ENCODE measurements around the gene QRICH1. TPM values are rescaled to one million over a fixed set of nuclear protein-coding genes. Genes with fewer than 3 reads are reported as not detected.
A peak's percentile ranks its signal among the peaks of the same experiment; 100 is the strongest.

QRICH1 gene
- total and polyA plus RNA-seq, 12 donors, result 21.1 to 72.5 (median 57.6) TPM

GRCh38 chr3:48989796-48990635 lies 103.9 kb downstream of the QRICH1 start, which contains the start of gene P4HTM:
Gene P4HTM (plus strand): TSS chr3:48990241. CDS start chr3:48990257, 16 bp downstream.
- DNase-seq, result peak; percentile 83 to 88
- ATAC-seq, result peak; percentile 84 to 92 (median 90)

GRCh38 chr3:48989126-48989795 lies 104.6 kb downstream of the QRICH1 start:
- intact Hi-C loops (cut with DNase I), result loop anchor here in 6 of 10 donors (1.0 to 5.0 kb wide), 5 partner anchors 32 to 463 kb away; partner anchors contain the start of genes QRICH1 (in 2 of the 6) and NDUFAF3 (in 1 of the 6)
- Histone ChIP-seq H3K9me3 (no peaks in the 10 kb centered on the region), H3K36me3 (peaks cover 0 to 30% (median 13%) of the 10 kb centered on the region in 9 donors), H3K27ac (peak overlapping the region; percentile 71 to 93 (median 88)), H3K4me1 (peaks cover 8 to 40% (median 28%) of the 10 kb centered on the region in 9 donors), H3K27me3 (no peaks in the 10 kb centered on the region), H3K4me3 (peak overlapping the region; percentile 55 to 95 (median 82))
- WGBS, 2 donors, result 5 to 7% methylated on average over 21 of the region's 21 CpGs
- no peak for DNase-seq
- ATAC-seq, result peak in 2 of 8 donors; percentile 5 to 12
- no peak for TF ChIP-seq CTCF (IDR thresholded peaks at IDR 0.05)

More at GRCh38 chr3:48989796-48990635, 103.9 kb downstream of the QRICH1 start, which contains the start of gene P4HTM:
- intact Hi-C loops (cut with DNase I), result loop anchor here in 7 of 10 donors (1.0 to 10.0 kb wide), 6 partner anchors 31 to 462 kb away; partner anchors contain the start of genes QRICH1 (in 3 of the 7) and NDUFAF3 (in 1 of the 7)
- 0 to 1% methylated on average over 90 to 91 of the region's 91 CpGs for WGBS, 2 donors
- Histone ChIP-seq H3K9me3 (no peaks in the 10 kb centered on the region), H3K27me3 (no peaks in the 10 kb centered on the region), H3K36me3 (peaks cover 0 to 26% (median 9%) of the 10 kb centered on the region in 9 donors), H3K27ac (peak within 1 kb of the TSS; percentile 71 to 93 (median 88)), H3K4me1 (peaks cover 8 to 40% (median 26%) of the 10 kb centered on the region in 9 donors), H3K4me3 (peak within 1 kb of the TSS; percentile 55 to 95 (median 82))
- TF ChIP-seq CTCF (IDR thresholded peaks at IDR 0.05), result peak in 8 of 9 donors; percentile 27 to 65 (median 36)

GRCh38 chr3:48985831-48986376 lies 108.0 kb downstream of the QRICH1 start:
- 87 to 94% methylated on average over 7 of the region's 7 CpGs for WGBS, 2 donors
- Histone ChIP-seq H3K4me1 (peaks cover 8 to 23% (median 16%) of the 10 kb centered on the region in 9 donors), H3K4me3 (no peak overlapping the region), H3K36me3 (peaks cover 0 to 64% (median 39%) of the 10 kb centered on the region in 9 donors), H3K27ac (no peak overlapping the region), H3K27me3 (no peaks in the 10 kb centered on the region), H3K9me3 (no peaks in the 10 kb centered on the region)
- ATAC-seq (no peak), DNase-seq (no peak)
- TF ChIP-seq CTCF (IDR thresholded peaks at IDR 0.05), result no peak
- intact Hi-C loops (cut with DNase I), result loop anchor here in 5 of 10 donors (5.0 kb wide), 3 partner anchors 106 to 466 kb away; partner anchors contain the start of gene QRICH1 (in 2 of the 5)
